Spleen (tissue), 7 donors: Measurements from ENCODE around the gene OTX2.

Source experiments
- CTCF ChIP-seq, 11 experiments: fragments of 200-600 bp in 7 of 11; fragments of 450-650 bp in 4 of 11; sonication (generic) in 4 of 11; IDR thresholded peaks in 8 of 11; conservative IDR thresholded peaks in 3 of 11; 1 replicate in 7 of 11; 2 replicates in 4 of 11; pipeline versions ENCODE4 v1.4.0 to v1.8.0; 2016 to 2021; ENCODE audit warnings: antibody characterized with exemption in 11 of 11, inconsistent platforms in 4 of 11, mild to moderate bottlenecking in 1 of 11
- POLR2A ChIP-seq, 3 donors: fragments of 450-650 bp; IDR thresholded peaks; one replicate each; pipeline ENCODE4 v1.5.1; 2017; ENCODE audit warnings: antibody characterized with exemption in 3 of 3, mild to moderate bottlenecking in 1 of 3
- POLR2AphosphoS5 ChIP-seq, 3 donors: sonication (generic); formaldehyde crosslinking; IDR thresholded peaks; one replicate each; pipeline ENCODE4 v1.5.1; 2017; ENCODE audit warnings: antibody characterized with exemption in 3 of 3
- donor health status: DM: no; HTN: no; CAD: no; lungs with moderate emphysema.
- donor health status: DM: no; HTN: no; CAD: no.
- donor health status: DM: no; HTN: no; CAD: no.

- no peak for TF ChIP-seq CTCF (IDR thresholded peaks at IDR 0.05 in 8 of 11, conservative IDR thresholded peaks at IDR 0.05 in 3 of 11)
- no peak for TF ChIP-seq POLR2AphosphoS5 (IDR thresholded peaks at IDR 0.05)
- TF ChIP-seq POLR2A (IDR thresholded peaks at IDR 0.05), result no peak
Observed at GRCh38 chr14:56753396-56753795, 56.9 kb downstream of the OTX2 start.
